Nephron (organoid): ENCODE data around the gene MCUB.

Experiments
- H3K27ac Mint-ChIP-seq, 3 experiments: 2 replicates each; pipeline ENCODE4 v1.8.0; 2020; ENCODE audit warnings: mixed read lengths in 3 of 3, mild to moderate bottlenecking in 2 of 3, moderate library complexity in 1 of 3
- H3K27me3 Mint-ChIP-seq: 2 replicates; pipeline ENCODE4 v1.8.0; 2021; ENCODE audit warnings: low read depth, mild to moderate bottlenecking, moderate library complexity, mixed read lengths
- H3K36me3 Mint-ChIP-seq: 2 replicates; pipeline ENCODE4 v1.8.0; 2020; ENCODE audit warnings: low read depth, mixed read lengths
- H3K4me1 Mint-ChIP-seq: 2 replicates; pipeline ENCODE4 v1.8.0; 2020; ENCODE audit warnings: mixed read lengths
- H3K4me3 Mint-ChIP-seq, 3 experiments: 2 replicates each; pipeline ENCODE4 v1.8.0; 2020; ENCODE audit warnings: mild to moderate bottlenecking in 3 of 3, mixed read lengths in 3 of 3, moderate library complexity in 2 of 3
- H3K9me3 Mint-ChIP-seq: 2 replicates; pipeline ENCODE4 v1.8.0; 2020; ENCODE audit warnings: mixed read lengths
- TF ChIP-seq, protein P1 (sequence below), 3 experiments: fragments of 200-600 bp; sonication (generic); IDR thresholded peaks; one replicate each; pipeline ENCODE4 v1.5.0; 2021; ENCODE audit warnings: antibody characterized with exemption in 3 of 3; ENCODE audit not compliant: unreplicated experiment in 3 of 3

The MCUB gene

DNA sequence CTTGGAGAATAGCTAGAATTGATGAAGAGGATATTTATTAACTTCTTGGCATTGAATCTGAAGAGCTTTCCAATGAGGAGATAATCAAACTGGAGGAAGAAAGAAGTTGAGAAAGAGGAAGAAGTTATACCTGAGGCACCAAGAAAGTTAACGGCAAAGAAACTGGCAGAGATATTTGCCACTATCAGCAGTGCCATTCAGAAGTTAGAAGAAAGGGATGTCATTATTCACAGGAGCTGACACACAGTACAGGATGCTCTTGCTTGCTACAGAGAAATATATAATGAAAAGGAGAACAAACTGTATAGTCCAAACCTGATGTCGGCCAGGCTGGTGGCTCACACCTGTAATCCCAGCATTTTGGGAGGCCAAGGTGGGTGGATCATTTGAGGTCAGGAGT lies 64.5 kb downstream of the MCUB start:
- Mint-ChIP-seq H3K4me1 (no peaks in the 10 kb centered on the region), H3K9me3 (no peaks in the 10 kb centered on the region), H3K36me3 (no peaks in the 10 kb centered on the region), H3K27me3 (no peaks in the 10 kb centered on the region), H3K27ac (peak overlapping the region in 1 of 3 experiments; percentile 18), H3K4me3 (no peak overlapping the region)
- TF ChIP-seq, protein P1, sequence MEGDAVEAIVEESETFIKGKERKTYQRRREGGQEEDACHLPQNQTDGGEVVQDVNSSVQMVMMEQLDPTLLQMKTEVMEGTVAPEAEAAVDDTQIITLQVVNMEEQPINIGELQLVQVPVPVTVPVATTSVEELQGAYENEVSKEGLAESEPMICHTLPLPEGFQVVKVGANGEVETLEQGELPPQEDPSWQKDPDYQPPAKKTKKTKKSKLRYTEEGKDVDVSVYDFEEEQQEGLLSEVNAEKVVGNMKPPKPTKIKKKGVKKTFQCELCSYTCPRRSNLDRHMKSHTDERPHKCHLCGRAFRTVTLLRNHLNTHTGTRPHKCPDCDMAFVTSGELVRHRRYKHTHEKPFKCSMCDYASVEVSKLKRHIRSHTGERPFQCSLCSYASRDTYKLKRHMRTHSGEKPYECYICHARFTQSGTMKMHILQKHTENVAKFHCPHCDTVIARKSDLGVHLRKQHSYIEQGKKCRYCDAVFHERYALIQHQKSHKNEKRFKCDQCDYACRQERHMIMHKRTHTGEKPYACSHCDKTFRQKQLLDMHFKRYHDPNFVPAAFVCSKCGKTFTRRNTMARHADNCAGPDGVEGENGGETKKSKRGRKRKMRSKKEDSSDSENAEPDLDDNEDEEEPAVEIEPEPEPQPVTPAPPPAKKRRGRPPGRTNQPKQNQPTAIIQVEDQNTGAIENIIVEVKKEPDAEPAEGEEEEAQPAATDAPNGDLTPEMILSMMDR (IDR thresholded peaks at IDR 0.05; ENCODE audit: unreplicated experiment in 3 of 3) = no peak

GRCh38 chr4:109627361-109627760 lies 67.3 kb downstream of the MCUB start:
- TF ChIP-seq, protein P1 (IDR thresholded peaks at IDR 0.05; ENCODE audit: unreplicated experiment in 3 of 3) = no peak
- H3K27me3 Mint-ChIP-seq = no peaks in the 10 kb centered on the region
- no peaks in the 10 kb centered on the region for H3K9me3 Mint-ChIP-seq

DNA sequence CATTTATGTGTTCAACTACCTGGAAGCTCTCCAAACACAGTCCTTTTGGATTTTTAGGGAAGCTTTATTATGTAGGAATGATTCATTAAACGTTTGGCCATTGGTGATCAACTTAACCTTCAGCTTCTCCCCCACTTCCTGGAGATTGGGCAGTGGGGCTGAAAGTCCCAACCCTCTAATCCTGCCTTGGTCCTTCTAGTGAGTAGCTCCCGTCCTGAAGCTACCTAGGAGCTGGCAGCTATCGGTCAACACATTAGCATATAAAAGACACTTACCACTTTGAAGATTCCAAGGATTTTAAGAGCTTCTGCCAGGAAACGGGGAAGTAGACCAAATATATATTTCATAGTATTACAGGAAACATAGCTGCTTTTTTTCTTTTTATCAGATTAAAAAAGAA lies 69.7 kb downstream of the MCUB start:
- no peak overlapping the region for H3K27ac Mint-ChIP-seq
- H3K9me3 Mint-ChIP-seq = no peaks in the 10 kb centered on the region
- TF ChIP-seq, protein P1 (IDR thresholded peaks at IDR 0.05; ENCODE audit: unreplicated experiment in 3 of 3) = no peak
- H3K36me3 Mint-ChIP-seq = peaks cover 3% of the 10 kb centered on the region
- peaks cover 7% of the 10 kb centered on the region for H3K4me1 Mint-ChIP-seq
- no peak overlapping the region for H3K4me3 Mint-ChIP-seq
- no peaks in the 10 kb centered on the region for H3K27me3 Mint-ChIP-seq

More at GRCh38 chr4:109627361-109627760, 67.3 kb downstream of the MCUB start:
- Mint-ChIP-seq H3K27ac (peak overlapping the region in 1 of 3 experiments; percentile 55), H3K4me3 (no peak overlapping the region), H3K36me3 (no peaks in the 10 kb centered on the region), H3K4me1 (peaks cover 7% of the 10 kb centered on the region)

DNA sequence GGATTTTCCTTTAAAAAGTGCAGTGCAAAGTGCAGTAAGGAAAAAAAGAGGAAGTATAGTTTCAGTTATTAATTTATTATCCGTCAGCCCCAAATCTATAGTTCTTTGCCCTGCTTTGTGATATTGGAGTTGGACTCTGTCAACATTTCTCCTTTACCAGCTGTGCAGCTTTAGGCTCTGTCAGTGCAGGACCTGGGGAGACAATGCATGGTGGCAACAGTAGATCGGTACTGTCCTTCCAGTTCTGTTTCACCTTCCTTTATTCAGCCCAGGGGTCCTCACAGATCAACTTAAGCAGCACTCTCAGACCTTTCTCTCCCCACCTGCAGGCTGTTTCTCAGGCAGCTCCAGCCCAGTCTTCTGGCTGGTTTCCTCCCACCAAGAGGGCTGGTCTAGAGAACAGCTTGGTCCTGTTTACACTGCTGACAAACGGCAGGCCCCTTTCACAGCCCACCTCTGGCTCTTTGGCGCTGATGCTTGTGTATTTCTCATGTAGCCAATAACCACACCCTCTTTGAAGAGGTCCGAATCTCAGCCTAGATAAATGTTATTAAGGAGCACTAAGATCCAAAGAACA lies 71.6 kb downstream of the MCUB start:
- TF ChIP-seq, protein P1 (IDR thresholded peaks at IDR 0.05; ENCODE audit: unreplicated experiment in 3 of 3) = no peak
- Mint-ChIP-seq H3K36me3 (peaks cover 3% of the 10 kb centered on the region), H3K4me1 (peaks cover 7% of the 10 kb centered on the region), H3K27me3 (peaks cover 3% of the 10 kb centered on the region), H3K27ac (peak overlapping the region; percentile 64 to 93 (median 84)), H3K9me3 (peaks cover 5% of the 10 kb centered on the region), H3K4me3 (no peak overlapping the region)

GRCh38 chr4:109640644-109641043 lies 80.6 kb downstream of the MCUB start:
- Mint-ChIP-seq H3K4me1 (no peaks in the 10 kb centered on the region), H3K4me3 (no peak overlapping the region), H3K9me3 (peaks cover 27% of the 10 kb centered on the region), H3K27me3 (peaks cover 3% of the 10 kb centered on the region), H3K36me3 (peaks cover 10% of the 10 kb centered on the region), H3K27ac (peak overlapping the region in 1 of 3 experiments; percentile 67)
- TF ChIP-seq, protein P1 (IDR thresholded peaks at IDR 0.05; ENCODE audit: unreplicated experiment in 3 of 3) = no peak
